Mucosa of rectum (tissue), 2 donors: ENCODE measurements around the gene LY6G5B.

ENCODE experiments used
- H3K27ac ChIP-seq, 2 donors: one replicate each; pipeline ENCODE4 v1.7.0; 2013; ENCODE audit warnings: inconsistent platforms in 2 of 2, low read depth in 2 of 2, low read length in 2 of 2
- H3K27me3 ChIP-seq, 2 donors: one replicate each; pipeline ENCODE4 v1.7.0; 2013; ENCODE audit warnings: low read length in 2 of 2; ENCODE audit not compliant: control insufficient read depth in 2 of 2, insufficient read depth in 2 of 2
- H3K36me3 ChIP-seq, 2 donors: one replicate each; pipeline ENCODE4 v1.7.0; 2013; ENCODE audit warnings: low read length in 2 of 2; ENCODE audit not compliant: control insufficient read depth in 2 of 2, insufficient read depth in 2 of 2
- H3K4me1 ChIP-seq, 2 donors: one replicate each; pipeline ENCODE4 v1.7.0; 2013; ENCODE audit warnings: low read length in 2 of 2, mild to moderate bottlenecking in 1 of 2; ENCODE audit not compliant: control insufficient read depth in 2 of 2, insufficient read depth in 2 of 2
- H3K4me3 ChIP-seq, 2 donors: one replicate each; pipeline ENCODE4 v1.7.0; 2013; ENCODE audit warnings: low read length in 2 of 2
- H3K9ac ChIP-seq, 2 donors: one replicate each; pipeline ENCODE4 v1.7.0; 2013; ENCODE audit warnings: low read length in 2 of 2, low read depth in 1 of 2, mild to moderate bottlenecking in 1 of 2
- H3K9me3 ChIP-seq, 2 donors: one replicate each; pipeline ENCODE4 v1.7.0; 2013; ENCODE audit warnings: low read length in 2 of 2; ENCODE audit not compliant: control insufficient read depth in 2 of 2
- donor health status: healthy.
- donor health status: Normal muscosa, but diverticular disease.

LY6G5B gene

DNA sequence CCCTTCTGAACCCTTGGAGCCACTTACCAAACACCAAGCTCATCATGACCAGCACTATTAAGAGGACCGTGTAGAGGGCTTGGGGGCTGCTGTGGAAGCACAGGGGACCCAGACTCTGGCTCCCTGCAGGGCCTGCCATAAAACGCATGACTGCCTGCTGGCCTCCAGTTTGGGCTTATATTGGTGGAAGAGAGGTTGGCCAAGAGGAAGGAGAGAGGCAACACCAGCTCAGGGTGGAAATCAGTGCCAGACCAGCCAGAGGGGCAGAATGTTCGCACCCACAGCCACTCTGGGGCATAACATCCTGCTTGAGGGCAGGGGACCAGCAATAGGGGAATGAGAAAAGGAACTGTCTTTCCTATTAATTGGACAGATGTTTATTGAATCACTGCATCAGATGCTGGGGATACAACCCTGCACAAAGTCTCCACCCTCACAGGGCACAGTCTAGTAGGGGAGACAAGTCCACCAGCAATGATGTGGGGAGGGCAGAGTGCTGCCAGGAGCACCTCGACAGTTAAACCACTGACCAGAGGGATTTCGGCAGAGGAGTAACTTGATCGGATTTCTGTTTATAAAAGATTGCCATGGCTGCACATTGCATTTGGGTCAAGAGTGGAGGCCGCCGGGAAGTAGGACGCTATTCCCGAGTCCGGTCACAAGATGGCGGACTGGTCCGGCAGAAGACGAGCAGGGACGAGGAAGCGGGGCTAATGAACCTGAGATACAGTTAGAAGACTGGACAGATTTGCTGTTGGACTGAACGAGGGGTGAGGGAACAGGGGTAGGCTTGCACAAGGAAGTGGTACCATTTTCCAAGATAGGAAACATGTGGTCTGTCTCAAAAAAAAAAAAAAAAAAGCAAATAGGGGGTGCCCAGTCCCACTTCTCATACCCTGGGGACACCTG, 10.7 kb downstream of the LY6G5B start, which contains the start of gene LY6G5C:
TSS of gene LY6G5C (minus strand) at position 842 of the 909 bp plus-strand sequence. CDS start at position 148, 694 bp downstream.
- Histone ChIP-seq H3K4me1 (peaks cover 10 to 13% of the 10 kb centered on the region in 2 donors), H3K27me3 (no peaks in the 10 kb centered on the region), H3K36me3 (no peaks in the 10 kb centered on the region), H3K27ac (peak within 1 kb of the TSS; percentile 65 to 69), H3K4me3 (peak within 1 kb of the TSS; percentile 66 to 81), H3K9me3 (no peaks in the 10 kb centered on the region), H3K9ac (peak within 1 kb of the TSS; percentile 75 to 78)

DNA sequence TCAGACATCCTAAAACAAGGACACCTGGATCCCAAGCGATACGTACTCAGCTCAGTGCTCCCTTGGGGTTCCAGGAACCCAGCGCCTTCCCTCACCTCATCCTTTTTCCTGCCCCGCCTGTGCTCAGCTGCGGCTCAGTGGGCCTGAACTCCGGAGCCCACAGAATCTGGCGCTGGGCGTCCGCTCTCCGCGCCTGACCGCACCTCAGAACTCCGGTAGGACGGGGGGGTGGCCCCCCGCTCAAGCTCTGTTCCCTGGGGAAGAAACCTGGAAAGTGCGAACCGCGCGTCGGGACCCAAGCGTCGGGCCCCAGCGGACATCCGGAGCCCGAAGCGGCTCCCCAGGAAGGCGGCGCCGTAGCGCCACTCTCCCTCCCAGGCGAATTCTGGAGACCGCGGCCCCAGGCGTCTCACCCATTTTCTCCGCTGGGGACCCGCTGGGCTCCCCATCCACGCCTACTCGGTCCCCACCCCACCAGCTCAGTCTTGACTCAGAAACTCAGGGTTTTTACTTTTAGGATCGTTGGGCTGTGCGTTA, 11.4 kb downstream of the LY6G5B start:
- H3K36me3 ChIP-seq: no peaks in the 10 kb centered on the region
- no peaks in the 10 kb centered on the region for H3K27me3 ChIP-seq
- H3K4me3 ChIP-seq: peak overlapping the region; percentile 66 to 81
- peak overlapping the region; percentile 75 to 78 for H3K9ac ChIP-seq
- peaks cover 10 to 13% of the 10 kb centered on the region in 2 donors for H3K4me1 ChIP-seq
- H3K27ac ChIP-seq: peak overlapping the region; percentile 65 to 69
- no peaks in the 10 kb centered on the region for H3K9me3 ChIP-seq

- Histone ChIP-seq H3K9me3 (no peaks in the 10 kb centered on the region), H3K36me3 (peaks cover 17 to 22% of the 10 kb centered on the region in 2 donors), H3K27me3 (no peaks in the 10 kb centered on the region), H3K27ac (peak overlapping the region; percentile 69 to 80), H3K4me1 (peaks cover 10 to 13% of the 10 kb centered on the region in 2 donors), H3K9ac (peak overlapping the region in 1 of 2 donors; percentile 47), H3K4me3 (peak overlapping the region; percentile 57 to 62)
These were observed 13.8 kb downstream of the LY6G5B start for GRCh38 chr6:31683591-31683990.

DNA sequence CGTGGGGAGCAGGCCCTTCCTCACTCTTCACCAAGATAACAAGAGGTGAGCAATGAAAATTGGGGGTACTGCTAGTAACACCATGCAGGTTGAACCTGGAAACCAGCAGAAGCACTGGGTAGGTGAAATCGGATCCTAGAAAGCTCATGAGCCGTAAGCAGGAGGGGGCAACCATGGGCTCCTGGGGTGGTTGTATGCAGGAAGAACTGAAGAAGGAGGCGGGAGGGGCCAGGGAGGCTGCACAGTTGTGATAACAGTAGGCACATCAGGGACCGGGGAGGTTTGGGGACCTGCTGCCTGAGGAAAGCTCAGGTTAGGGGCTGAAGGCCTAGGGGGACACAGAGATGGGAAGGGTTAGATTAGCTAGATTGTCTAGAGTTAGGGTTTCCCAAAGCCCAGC, 16.7 kb downstream of the LY6G5B start:
- H3K4me3 ChIP-seq: no peak overlapping the region
- H3K27ac ChIP-seq: no peak overlapping the region
- H3K9me3 ChIP-seq: no peaks in the 10 kb centered on the region
- H3K36me3 ChIP-seq: peaks cover 43 to 49% of the 10 kb centered on the region in 2 donors
- H3K9ac ChIP-seq: no peak overlapping the region
- no peaks in the 10 kb centered on the region for H3K27me3 ChIP-seq
- peaks cover 10 to 21% of the 10 kb centered on the region in 2 donors for H3K4me1 ChIP-seq

DNA sequence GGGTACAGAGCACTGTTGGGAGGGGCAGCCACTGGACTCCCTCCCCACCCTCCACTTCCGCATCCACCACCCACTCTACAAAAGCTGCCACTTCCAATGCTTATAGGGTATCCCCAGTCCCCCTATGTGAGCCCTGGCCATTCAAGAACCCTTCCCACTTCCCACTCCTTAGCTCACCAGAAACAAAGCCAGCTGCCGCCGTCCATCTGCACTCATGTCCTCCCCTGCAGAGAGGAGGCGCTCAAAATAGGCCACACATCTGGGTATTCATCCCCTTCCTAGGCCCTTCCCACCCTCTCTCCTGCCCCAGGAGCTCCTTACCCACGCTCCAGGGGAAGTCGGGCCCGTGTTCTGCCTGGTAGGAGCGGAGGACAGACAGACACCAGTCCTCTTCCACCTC, 17.5 kb downstream of the LY6G5B start:
- Histone ChIP-seq H3K4me3 (no peak overlapping the region), H3K9me3 (no peaks in the 10 kb centered on the region), H3K4me1 (peaks cover 8 to 19% of the 10 kb centered on the region in 2 donors), H3K36me3 (peaks cover 45 to 55% of the 10 kb centered on the region in 2 donors), H3K27ac (no peak overlapping the region), H3K9ac (no peak overlapping the region), H3K27me3 (no peaks in the 10 kb centered on the region)

GRCh38 chr6:31687860-31688693, 18.3 kb downstream of the LY6G5B start:
- Histone ChIP-seq H3K36me3 (peaks cover 51 to 61% of the 10 kb centered on the region in 2 donors), H3K27me3 (no peaks in the 10 kb centered on the region), H3K4me3 (no peak overlapping the region), H3K9me3 (no peaks in the 10 kb centered on the region), H3K9ac (no peak overlapping the region), H3K27ac (no peak overlapping the region), H3K4me1 (peaks cover 8 to 19% of the 10 kb centered on the region in 2 donors)

DNA sequence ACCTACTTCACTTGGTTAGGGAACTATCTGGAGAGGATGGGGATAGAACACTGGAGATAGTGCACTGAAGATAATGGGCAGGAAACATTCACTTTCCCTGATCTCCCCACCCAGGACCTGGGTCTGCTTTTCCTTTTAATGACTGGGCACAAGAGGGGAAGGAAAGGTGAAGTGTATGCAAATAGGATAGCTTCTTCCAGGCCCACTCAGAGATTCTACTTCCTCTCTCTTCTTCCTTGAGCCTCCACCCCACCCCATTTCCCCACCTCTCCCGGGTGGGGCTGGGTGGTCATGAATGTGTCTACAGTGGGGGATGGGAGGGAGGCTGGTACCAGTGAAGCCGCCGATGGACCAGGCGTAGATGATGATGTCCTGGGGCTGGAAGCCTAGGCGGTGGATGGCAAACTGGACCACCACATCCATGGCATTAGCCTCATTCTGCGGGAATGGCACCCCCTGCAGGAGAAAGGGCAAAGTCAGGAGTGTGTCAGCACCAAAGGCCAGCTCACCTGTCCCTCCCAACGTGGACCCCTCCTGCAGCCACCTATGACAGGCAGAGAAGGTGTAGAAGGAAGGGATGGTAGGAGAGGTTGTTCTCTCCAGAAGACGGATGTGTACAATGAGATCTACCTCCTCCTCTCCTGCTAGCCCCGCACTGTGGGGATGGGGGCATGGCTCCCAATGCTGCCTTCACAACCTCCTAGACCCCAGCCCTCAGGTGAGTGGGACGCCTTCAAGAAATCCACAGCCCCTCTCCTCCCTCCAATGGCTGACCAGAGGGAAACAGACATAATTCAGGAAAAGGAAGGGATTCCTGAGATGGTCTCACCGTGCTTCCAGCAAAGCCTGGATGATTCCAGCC, 19.7 kb downstream of the LY6G5B start:
- H3K36me3 ChIP-seq: peaks cover 62 to 73% of the 10 kb centered on the region in 2 donors
- peak overlapping the region in 1 of 2 donors; percentile 1 for H3K9ac ChIP-seq
- peak overlapping the region; percentile 35 to 42 for H3K27ac ChIP-seq
- H3K4me3 ChIP-seq: no peak overlapping the region
- H3K9me3 ChIP-seq: no peaks in the 10 kb centered on the region
- peaks cover 8 to 19% of the 10 kb centered on the region in 2 donors for H3K4me1 ChIP-seq
- H3K27me3 ChIP-seq: no peaks in the 10 kb centered on the region

- Histone ChIP-seq H3K9ac (peak overlapping the region in 1 of 2 donors; percentile 1), H3K36me3 (peaks cover 69 to 81% of the 10 kb centered on the region in 2 donors), H3K4me3 (no peak overlapping the region), H3K27me3 (no peaks in the 10 kb centered on the region), H3K9me3 (no peaks in the 10 kb centered on the region), H3K27ac (peak overlapping the region; percentile 56 to 64), H3K4me1 (peaks cover 8 to 19% of the 10 kb centered on the region in 2 donors)
These were observed 20.7 kb downstream of the LY6G5B start for GRCh38 chr6:31690231-31691077.
